ENCODE data around the gene ZDHHC4.

The ZDHHC4 gene

DNA sequence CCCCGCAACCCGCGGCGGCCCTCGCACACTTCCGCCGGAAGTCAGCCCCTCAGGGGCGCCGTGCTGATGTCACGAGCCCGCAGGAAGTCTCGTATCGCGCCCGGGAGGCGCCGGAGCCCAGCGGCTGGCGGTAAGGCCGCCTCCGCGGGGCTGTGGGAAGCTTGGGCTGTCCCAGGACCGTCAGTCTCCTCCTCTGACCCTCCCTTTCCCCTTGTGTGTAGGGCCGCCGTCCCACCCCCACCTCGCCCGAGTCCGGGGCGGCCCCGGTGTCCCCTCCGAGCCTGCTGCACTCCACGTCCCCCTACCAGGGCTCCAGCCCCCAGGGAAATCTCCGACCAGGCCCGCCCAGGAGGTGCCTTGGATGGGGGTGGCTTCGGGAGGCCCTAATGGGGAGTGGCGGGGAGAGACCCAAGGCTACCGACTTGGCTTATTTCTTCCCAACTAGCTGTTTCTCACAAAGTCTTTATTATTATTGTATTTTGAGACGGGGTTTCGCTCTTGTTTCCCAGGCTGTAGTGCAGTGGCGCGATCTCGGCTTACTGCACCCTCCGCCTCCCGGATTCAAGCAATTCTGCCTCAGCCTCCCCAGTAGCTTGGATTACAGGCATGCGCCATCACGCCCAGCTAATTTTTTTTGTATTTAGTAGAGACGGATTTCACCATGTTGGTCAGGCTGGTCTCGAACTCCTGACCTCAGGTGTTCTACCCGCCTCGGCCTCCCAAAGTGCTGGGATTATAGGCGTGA is at the start of gene ZDHHC4:
Gene ZDHHC4 (plus strand): TSS at position 86 of the 745 bp plus-strand sequence. CDS start 3,108 bp downstream, outside the sequence.
- Histone ChIP-seq H3K9ac (ENCODE audit: insufficient read length) (peak within 1 kb of the TSS; percentile 96), H3K27ac (peak within 1 kb of the TSS; percentile 95), H3K4me3 (peak within 1 kb of the TSS; percentile 95), H3K36me3 (ENCODE audit: insufficient read depth, low read length) (peaks cover 16% of the 10 kb centered on the region; the same call in 1 of the 2 replicates), H3K9me3 (ENCODE audit: low read depth, low read length) (no peaks in the 10 kb centered on the region)
- peak; percentile 28 for DNase-seq (ENCODE audit: low read depth, low spot score)
- TF ChIP-seq POLR2AphosphoS5 (IDR thresholded peaks at IDR 0.05; ENCODE audit: borderline replicate concordance, low read depth, low read length) (peak; percentile 93), EZH2 (IDR thresholded peaks at IDR 0.05) (no peak), FOXP2 (optimal IDR thresholded peaks at IDR 0.05; ENCODE audit: control extremely low read depth, extremely low read length, insufficient read depth) (peak; percentile 36)

DNA sequence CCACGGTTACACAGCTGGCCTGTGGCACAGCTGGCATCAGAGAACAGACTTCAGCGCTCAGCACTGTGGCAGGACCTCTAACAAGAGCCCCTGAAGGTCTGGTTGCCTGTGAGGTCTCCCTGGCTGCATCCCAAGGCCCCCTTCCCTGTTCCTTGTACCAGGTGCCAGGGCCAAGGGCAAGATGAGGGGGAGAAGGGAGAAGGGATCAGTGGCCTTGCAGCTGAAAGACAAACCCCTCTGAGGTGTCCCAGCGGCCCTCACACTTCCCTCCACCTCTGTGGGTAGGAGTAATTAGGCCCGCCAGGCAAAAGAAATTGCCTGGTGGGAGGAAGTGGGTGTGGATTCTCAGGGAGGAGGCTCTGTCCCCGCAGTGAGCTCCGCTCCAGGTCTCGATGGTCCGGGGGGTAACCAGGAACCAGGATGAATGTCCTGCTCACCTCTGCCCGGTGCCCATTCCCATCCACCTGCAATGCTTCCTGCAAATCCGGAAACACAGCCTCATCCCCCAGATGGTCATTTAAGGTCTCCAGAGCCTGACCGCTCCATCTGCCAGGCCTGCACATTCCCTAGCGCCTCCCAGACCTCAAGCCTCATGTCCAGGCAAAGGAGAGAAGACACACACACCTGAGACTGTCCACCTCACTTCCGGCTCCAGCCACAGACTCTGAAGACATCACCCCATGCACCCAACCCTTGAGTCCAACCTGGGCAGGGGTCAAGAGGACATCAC is 48.7 kb upstream of the ZDHHC4 start:
- H3K9ac ChIP-seq (ENCODE audit: insufficient read length), result no peak overlapping the region
- no peak for DNase-seq (ENCODE audit: low read depth, low spot score)

GRCh38 chr7:6529643-6530042 is 47.6 kb upstream of the ZDHHC4 start:
- H3K27ac ChIP-seq, result no peak overlapping the region
- H3K9ac ChIP-seq (ENCODE audit: insufficient read length), result no peak overlapping the region
- no peak for DNase-seq (ENCODE audit: low read depth, low spot score)
- no peaks in the 10 kb centered on the region for H3K36me3 ChIP-seq (ENCODE audit: insufficient read depth, low read length)
- TF ChIP-seq EZH2 (IDR thresholded peaks at IDR 0.05) (no peak), POLR2AphosphoS5 (IDR thresholded peaks at IDR 0.05; ENCODE audit: borderline replicate concordance, low read depth, low read length) (no peak), FOXP2 (optimal IDR thresholded peaks at IDR 0.05; ENCODE audit: control extremely low read depth, extremely low read length, insufficient read depth) (no peak)
- H3K4me3 ChIP-seq, result no peak overlapping the region
- no peaks in the 10 kb centered on the region for H3K9me3 ChIP-seq (ENCODE audit: low read depth, low read length)

More for the DNA sequence above, 48.7 kb upstream of the ZDHHC4 start:
- no peak overlapping the region for H3K4me3 ChIP-seq
- H3K36me3 ChIP-seq (ENCODE audit: insufficient read depth, low read length), result no peaks in the 10 kb centered on the region
- no peak for TF ChIP-seq EZH2 (IDR thresholded peaks at IDR 0.05)
- no peak for TF ChIP-seq POLR2AphosphoS5 (IDR thresholded peaks at IDR 0.05; ENCODE audit: borderline replicate concordance, low read depth, low read length)
- TF ChIP-seq FOXP2 (optimal IDR thresholded peaks at IDR 0.05; ENCODE audit: control extremely low read depth, extremely low read length, insufficient read depth), result no peak
- no peak overlapping the region for H3K27ac ChIP-seq
- no peaks in the 10 kb centered on the region for H3K9me3 ChIP-seq (ENCODE audit: low read depth, low read length)

DNA sequence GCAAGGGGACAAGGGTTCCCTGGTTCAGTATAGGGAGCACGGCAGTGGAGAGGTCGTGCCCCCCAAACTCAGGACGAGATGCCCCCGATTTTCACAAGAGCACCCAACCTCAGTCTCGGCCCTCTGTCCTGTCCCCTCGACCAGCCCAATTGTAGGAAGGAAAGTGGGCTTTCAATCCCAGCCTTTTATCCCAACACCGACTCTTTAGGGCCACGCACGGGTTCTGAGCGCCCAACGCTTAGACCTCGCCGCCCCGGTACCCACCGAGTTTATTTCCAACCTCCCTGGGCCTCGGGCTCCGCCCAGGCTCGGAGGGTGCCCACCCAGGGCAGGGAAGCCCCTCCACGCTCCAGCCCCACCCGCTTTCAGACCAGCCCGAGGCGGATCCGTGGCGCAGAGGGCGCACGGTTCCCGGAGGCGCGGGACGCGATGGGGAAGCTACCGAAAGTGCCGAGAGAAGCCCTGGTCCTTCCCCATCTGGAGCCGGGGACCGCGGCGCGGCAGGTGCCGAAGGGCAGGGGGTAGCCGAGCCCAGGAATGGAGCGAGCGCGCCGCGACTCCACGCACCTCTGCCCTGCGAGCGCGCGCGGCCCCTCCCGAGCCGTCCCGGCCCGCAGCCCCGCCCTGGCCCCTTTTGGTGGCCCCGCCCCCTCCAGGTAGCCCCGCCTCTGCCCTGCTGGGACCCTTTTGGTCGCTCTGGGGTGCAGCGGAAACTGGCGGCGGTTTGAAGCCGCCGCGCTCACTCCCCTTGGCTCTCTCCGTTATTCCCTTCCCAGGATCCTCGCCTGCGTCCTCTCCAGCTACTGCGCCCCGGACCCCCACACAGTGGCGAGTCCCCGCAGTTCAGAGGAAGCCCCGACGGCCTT is 46.4 kb upstream of the ZDHHC4 start:
- DNase-seq (ENCODE audit: low read depth, low spot score), result no peak
- Histone ChIP-seq H3K36me3 (ENCODE audit: insufficient read depth, low read length) (no peaks in the 10 kb centered on the region), H3K9me3 (ENCODE audit: low read depth, low read length) (no peaks in the 10 kb centered on the region), H3K27ac (no peak overlapping the region), H3K4me3 (peak overlapping the region; percentile 78), H3K9ac (ENCODE audit: insufficient read length) (no peak overlapping the region)
- TF ChIP-seq FOXP2 (optimal IDR thresholded peaks at IDR 0.05; ENCODE audit: control extremely low read depth, extremely low read length, insufficient read depth), result no peak

DNA sequence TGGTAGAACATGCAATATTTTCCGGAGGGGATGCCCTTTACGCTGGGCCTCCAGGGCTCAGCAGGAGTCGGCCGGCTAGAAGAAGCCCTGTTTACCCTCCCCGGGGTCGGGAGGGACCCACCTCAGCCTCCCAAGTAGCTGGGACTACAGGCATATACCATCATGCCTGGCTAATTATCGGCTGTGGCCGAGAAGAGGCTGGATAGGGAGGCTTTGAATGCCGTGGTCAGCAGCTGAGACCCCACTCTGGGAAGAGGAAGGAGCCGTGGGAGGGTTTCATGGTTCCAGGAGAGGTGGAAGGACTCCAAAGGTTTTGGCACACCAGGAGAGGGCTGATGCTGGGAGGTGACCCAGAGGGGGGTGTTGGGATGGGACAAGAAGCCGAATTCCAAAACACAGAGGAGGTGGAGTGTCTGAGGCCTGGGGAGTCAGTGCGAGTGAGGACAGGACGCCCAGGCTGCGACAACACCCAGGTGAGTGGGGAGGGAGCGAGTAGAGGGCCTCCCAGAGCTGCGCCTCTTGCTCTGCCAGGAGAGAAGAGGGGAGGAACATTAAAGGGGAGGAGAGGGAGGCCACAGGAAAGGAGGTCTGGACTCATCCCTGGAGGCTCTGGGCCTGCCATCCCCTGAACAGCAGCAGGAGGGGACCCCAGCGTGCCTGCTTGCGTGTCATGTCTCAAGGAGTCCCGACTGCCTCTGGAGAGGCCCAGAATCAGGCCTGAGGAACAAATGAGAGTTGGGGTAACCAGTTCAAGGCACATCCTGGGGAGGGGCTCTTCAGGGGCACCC is 45.6 kb upstream of the ZDHHC4 start:
- H3K27ac ChIP-seq, result no peak overlapping the region
- DNase-seq (ENCODE audit: low read depth, low spot score), result no peak
- H3K36me3 ChIP-seq (ENCODE audit: insufficient read depth, low read length), result no peaks in the 10 kb centered on the region
- no peak for TF ChIP-seq EZH2 (IDR thresholded peaks at IDR 0.05)
- no peak for TF ChIP-seq FOXP2 (optimal IDR thresholded peaks at IDR 0.05; ENCODE audit: control extremely low read depth, extremely low read length, insufficient read depth)
- no peak for TF ChIP-seq POLR2AphosphoS5 (IDR thresholded peaks at IDR 0.05; ENCODE audit: borderline replicate concordance, low read depth, low read length)
- H3K4me3 ChIP-seq, result peak overlapping the region; percentile 78
- H3K9me3 ChIP-seq (ENCODE audit: low read depth, low read length), result no peaks in the 10 kb centered on the region
- no peak overlapping the region for H3K9ac ChIP-seq (ENCODE audit: insufficient read length)

DNA sequence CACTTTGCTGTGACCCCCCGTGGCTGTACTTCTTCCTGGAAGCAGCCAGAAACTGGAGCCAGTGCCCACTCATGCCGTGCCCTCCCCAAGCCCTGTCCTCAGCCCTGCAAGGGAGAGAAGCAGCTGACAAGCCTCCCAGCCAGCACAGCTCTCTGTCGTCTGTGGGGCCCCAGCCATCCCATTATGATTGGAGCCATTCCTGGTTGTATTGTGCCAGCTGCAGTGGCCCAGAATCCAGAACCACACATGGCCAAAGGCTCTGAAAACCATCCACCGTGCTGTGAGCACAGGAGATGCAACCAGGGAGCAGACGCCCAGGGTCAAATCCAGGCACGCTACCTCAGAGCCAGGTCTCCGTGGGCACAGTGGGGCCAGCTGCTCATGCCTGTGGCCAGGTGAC is 44.7 kb upstream of the ZDHHC4 start:
- Histone ChIP-seq H3K9me3 (ENCODE audit: low read depth, low read length) (no peaks in the 10 kb centered on the region), H3K9ac (ENCODE audit: insufficient read length) (no peak overlapping the region), H3K36me3 (ENCODE audit: insufficient read depth, low read length) (no peaks in the 10 kb centered on the region), H3K4me3 (no peak overlapping the region), H3K27ac (no peak overlapping the region)
- TF ChIP-seq POLR2AphosphoS5 (IDR thresholded peaks at IDR 0.05; ENCODE audit: borderline replicate concordance, low read depth, low read length), result no peak
- TF ChIP-seq FOXP2 (optimal IDR thresholded peaks at IDR 0.05; ENCODE audit: control extremely low read depth, extremely low read length, insufficient read depth), result no peak
- no peak for TF ChIP-seq EZH2 (IDR thresholded peaks at IDR 0.05)
- DNase-seq (ENCODE audit: low read depth, low spot score), result no peak

GRCh38 chr7:6533893-6534495 is 43.3 kb upstream of the ZDHHC4 start:
- no peak overlapping the region for H3K27ac ChIP-seq
- H3K9me3 ChIP-seq (ENCODE audit: low read depth, low read length), result no peaks in the 10 kb centered on the region
- H3K36me3 ChIP-seq (ENCODE audit: insufficient read depth, low read length), result no peaks in the 10 kb centered on the region
- H3K4me3 ChIP-seq, result no peak overlapping the region
- no peak for DNase-seq (ENCODE audit: low read depth, low spot score)
- no peak overlapping the region for H3K9ac ChIP-seq (ENCODE audit: insufficient read length)
- no peak for TF ChIP-seq FOXP2 (optimal IDR thresholded peaks at IDR 0.05; ENCODE audit: control extremely low read depth, extremely low read length, insufficient read depth)
- TF ChIP-seq POLR2AphosphoS5 (IDR thresholded peaks at IDR 0.05; ENCODE audit: borderline replicate concordance, low read depth, low read length), result no peak
- TF ChIP-seq EZH2 (IDR thresholded peaks at IDR 0.05), result no peak

Data from SK-N-MC (cell line).